ENCODE results near the gene MTHFD1L.

DNA sequence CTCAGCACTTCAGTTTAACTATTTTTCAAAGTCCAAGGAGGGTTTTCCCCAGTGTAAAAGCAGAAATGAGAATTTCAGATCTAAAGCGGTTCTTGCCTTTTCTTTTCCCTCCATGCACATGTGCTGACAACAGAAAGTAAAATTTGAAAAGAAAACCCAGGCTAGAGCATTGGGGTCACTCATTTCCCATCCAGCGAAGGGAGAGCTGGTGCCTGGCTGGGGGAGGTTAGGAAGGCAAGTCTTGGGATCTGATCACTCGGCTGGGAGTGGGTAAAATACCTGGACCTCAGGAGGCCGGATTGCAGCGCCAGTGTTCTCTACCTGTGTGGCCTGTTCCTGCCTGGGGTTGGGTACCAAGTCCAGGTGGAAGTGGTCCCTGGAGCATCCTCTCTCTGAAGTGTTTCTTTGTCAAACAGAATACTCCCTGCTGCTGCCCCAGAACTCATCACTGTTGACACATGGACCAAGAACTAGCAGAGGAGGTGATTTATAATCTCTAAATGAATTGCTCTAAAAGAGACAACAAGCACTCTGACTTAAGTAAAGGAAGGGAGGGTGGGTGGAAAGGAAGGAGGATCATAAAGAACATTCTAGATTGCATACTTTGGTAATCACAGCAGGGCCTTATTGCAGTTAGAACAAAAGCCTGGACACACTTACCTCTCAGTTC is 136.0 kb downstream of the MTHFD1L start:
- TF ChIP-seq, protein P1, sequence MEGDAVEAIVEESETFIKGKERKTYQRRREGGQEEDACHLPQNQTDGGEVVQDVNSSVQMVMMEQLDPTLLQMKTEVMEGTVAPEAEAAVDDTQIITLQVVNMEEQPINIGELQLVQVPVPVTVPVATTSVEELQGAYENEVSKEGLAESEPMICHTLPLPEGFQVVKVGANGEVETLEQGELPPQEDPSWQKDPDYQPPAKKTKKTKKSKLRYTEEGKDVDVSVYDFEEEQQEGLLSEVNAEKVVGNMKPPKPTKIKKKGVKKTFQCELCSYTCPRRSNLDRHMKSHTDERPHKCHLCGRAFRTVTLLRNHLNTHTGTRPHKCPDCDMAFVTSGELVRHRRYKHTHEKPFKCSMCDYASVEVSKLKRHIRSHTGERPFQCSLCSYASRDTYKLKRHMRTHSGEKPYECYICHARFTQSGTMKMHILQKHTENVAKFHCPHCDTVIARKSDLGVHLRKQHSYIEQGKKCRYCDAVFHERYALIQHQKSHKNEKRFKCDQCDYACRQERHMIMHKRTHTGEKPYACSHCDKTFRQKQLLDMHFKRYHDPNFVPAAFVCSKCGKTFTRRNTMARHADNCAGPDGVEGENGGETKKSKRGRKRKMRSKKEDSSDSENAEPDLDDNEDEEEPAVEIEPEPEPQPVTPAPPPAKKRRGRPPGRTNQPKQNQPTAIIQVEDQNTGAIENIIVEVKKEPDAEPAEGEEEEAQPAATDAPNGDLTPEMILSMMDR (IDR thresholded peaks at IDR 0.05), result no peak
- no peak for TF ChIP-seq POLR2A (IDR thresholded peaks at IDR 0.05)
- TF ChIP-seq POLR2AphosphoS5 (IDR thresholded peaks at IDR 0.05), result no peak
